HL-60/S4 treated with phorbol 12-myristate 13-acetate at 8.2 ng/mL for 4 days and 3 days (cell line): ENCODE measurements around the gene ARNT2.

ENCODE experiments used
- in situ Hi-C: fragments of 300-500 bp; cut with MboI; formaldehyde crosslinking; loops from 2 replicates; pipeline ENCODE4 v1.15.0; 2022; ENCODE audit warnings: low sequenced_read_pairs

ARNT2 gene

GRCh38 chr15:80405970-80406369 lies 1.8 kb downstream of the ARNT2 start:
- in situ Hi-C loops, result no loop called here

DNA sequence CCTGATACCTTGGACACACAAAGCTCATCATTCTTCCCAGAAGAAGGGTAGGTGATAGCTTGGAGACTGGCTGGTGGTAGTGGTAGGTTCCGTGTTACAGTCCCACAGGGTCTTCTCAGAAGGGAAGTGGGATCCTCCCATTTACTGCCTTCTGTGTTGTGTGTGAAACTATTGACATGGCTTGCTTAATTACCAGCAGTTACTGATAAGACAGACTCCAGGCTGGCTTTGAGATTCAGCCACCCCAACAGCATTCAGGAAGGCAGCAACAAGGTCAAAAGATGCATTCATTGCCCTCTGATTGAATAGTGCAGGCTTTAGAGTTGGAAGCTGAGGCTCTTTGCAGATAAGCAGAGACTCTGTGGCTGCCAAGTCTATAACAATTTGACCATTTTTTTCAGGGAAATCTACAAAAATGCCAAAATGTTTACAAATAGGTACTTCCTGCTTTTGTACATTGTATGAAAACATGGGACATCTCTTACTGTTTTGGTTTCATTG lies 7.7 kb downstream of the ARNT2 start:
- in situ Hi-C loops, result no loop called here

DNA sequence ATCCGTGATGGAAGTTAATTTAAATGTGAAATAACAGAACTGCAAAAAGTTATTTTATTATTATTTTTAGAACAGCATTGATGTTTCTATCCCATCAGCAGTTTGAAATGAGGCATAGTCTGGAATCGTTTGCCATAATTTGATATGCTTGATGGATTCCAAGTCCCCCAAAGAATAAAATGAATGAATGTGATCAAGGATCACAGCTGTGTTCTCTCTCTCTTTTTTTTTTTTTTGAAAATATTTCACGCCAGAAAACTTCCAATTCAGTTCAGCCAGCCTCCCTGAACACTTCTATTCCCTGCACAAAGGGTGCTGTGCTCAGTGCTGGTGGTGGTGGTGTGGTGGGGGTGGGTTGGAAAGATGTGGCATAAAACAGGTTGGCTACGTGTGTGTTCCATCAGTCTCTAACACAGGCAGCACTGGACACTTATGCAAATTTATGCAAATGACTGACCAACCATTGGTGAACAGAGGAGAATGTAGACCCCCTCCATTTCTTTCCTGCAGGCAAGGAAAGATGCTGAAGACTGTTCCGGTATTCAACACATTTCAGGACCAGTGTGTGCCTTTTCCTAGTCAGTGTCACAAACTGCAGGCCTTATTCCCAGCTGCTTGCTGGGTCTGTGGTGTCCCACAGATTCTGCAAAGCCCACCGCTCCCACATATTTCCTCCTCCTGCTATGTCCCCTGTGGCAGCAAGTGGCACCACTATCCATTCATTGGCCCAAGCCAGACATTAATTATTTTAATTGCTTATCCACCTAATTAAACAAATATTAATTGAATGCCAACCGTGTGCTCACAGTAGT lies 10.6 kb downstream of the ARNT2 start:
- in situ Hi-C loops, result no loop called here

DNA sequence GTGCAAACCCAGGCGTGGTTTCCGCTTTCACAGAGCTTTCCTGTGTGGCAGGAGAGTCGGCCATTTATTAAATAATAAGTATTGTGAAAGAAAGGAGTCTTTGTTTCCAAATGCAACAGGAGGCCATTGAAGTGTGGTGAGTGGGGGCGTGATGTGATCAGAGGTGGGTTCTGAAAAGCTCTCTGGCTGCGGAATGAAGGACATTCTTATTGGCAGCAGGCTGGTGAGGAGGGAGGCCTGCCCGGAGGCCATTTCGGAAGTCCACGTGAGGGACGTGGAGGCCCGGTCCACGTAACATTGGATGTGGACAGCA lies 11.1 kb downstream of the ARNT2 start:
- in situ Hi-C loops, result no loop called here

DNA sequence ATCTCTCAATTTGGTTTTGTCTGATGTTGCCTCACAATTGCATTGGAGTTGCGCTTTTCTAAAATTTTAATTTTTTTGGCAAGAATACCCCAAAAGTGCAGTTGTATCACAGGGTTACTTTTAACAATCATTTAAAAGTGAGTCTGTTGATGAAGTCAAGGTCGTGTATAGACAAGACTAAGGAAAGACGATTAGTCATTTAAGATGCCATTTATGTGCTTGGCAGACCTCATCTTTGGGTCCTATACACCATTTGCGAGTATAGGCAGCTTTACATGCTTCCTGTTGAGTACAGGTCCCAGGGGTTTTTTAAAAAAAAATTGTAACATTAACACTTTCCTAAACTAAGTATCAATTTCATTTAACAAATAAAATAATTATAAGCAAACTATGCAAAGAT lies 12.5 kb downstream of the ARNT2 start:
- in situ Hi-C loops, result no loop called here

DNA sequence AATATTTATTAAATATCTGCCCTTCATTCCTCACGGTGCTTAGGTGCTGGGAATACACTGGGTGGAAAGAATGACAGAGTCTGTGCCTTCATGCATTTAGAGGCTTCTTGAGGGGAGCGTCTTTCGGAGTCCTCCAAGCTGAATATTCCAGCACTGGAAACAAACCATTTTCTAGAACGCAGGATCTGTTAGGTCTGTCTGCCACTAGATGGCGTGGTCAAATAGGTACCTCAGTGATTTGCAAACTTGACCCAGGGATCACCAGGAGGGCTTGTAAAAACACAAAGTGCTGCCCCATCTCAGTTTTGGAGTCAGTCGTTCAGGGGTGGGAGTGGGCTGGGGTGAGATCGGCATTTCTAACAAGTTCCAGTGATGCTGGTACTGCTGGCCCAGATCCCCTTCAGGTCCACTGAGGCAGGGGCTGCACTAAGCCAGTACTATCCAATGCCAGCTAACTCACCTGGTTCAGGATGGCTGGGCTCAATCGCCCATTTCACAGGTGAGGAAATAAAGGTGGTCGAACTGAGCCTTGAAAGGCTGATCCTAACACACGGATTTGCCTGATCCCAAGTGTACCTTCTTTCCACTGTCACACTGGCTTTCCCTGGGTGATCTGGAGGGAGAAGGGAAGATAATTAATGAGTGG lies 14.8 kb downstream of the ARNT2 start:
- in situ Hi-C loops, result no loop called here

- in situ Hi-C loops, result no loop called here
These were observed 15.4 kb downstream of the ARNT2 start for GRCh38 chr15:80419546-80419945.

DNA sequence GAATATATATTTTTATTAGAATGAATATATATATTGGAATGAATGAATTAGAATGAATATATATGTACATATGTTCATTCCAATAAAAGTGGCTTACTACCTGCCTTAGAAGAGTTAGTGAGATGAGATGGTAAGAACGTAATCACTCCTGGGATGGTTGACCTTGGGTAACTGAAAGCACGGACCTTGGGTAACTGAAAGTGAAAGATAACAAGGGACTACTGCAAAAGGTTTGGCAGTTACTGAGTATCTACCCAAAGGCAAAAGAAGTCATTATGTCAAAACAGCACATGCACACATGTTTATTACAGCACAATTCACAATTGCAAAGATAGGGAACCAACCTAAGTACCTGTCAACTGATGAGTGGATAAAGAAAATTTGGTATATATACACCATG lies 16.5 kb downstream of the ARNT2 start:
- in situ Hi-C loops, result no loop called here

DNA sequence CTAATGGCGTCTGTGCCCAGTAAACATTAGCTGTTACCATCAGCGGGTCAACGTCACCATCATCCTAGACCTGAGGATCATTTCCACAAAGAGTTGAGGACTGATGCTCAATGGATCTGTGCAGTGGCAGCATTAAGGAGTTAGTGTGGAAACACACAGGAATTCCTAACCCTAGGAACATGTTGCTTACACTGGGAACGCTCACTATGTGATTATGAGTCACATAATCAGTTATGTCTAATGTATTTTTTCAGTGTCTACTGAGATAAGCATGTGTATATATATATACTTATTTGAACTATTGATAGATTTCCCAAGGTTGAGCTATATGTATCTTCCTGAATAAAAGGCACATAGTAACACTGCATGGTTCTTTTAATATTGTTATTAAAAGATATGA lies 19.0 kb downstream of the ARNT2 start:
- in situ Hi-C loops, result no loop called here

GRCh38 chr15:80424381-80424780 lies 20.2 kb downstream of the ARNT2 start:
- in situ Hi-C loops, result no loop called here

- in situ Hi-C loops, result no loop called here
These were observed 22.1 kb downstream of the ARNT2 start for GRCh38 chr15:80426316-80426715.

GRCh38 chr15:80429964-80430363 lies 25.8 kb downstream of the ARNT2 start:
- in situ Hi-C loops, result no loop called here

GRCh38 chr15:80431635-80432344 lies 27.6 kb downstream of the ARNT2 start:
- in situ Hi-C loops, result no loop called here

GRCh38 chr15:80432345-80432702 lies 28.1 kb downstream of the ARNT2 start:
- in situ Hi-C loops, result no loop called here

DNA sequence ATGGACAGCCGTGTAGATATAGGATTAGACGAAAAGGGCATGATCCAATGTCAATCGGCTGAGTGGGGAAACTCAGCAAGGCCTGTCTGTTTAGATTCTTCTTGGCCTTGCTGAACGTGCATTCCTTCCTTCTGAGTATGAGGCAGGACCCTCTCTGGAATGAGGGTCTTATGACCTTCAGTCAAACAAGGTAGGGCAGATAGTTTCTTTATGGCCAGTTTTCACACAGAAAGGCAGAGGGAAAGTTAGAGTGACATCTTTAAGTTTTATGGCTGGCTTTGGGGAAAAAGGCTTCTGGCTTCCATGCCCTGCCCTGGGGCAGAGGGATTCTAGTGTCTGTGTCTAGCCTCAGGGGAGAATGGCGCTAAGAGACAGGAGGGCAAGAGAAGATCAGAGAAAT lies 29.7 kb downstream of the ARNT2 start:
- in situ Hi-C loops, result no loop called here

- in situ Hi-C loops, result no loop called here
These were observed 30.9 kb downstream of the ARNT2 start for GRCh38 chr15:80434926-80435720.

GRCh38 chr15:80436511-80437307 lies 32.5 kb downstream of the ARNT2 start:
- in situ Hi-C loops, result no loop called here

DNA sequence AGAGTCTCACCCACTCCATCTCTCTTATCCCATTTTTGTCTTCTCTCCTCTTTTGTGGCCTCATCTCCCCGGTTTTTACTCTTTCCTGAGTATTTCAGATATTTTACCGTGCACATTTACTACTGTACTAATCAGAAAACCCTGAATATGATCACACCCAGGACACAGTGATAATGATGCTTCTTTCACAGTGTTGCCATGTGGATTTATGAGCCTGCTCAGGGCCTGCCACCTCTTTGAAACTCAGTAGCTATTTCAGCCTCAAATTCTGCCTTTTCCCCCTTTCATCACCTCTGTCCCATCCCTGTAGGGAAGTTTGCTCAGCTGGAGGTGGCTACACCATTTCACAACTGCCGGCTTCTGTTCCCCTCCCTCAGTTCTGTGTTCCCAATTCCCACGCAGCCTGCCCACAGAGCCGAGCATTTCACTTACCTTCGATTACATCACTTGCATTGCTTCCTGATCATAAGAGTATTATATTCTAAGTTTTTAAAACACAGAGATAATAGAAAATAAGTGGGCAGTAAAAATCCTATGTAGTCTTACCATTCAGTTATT lies 33.2 kb downstream of the ARNT2 start:
- in situ Hi-C loops, result no loop called here

DNA sequence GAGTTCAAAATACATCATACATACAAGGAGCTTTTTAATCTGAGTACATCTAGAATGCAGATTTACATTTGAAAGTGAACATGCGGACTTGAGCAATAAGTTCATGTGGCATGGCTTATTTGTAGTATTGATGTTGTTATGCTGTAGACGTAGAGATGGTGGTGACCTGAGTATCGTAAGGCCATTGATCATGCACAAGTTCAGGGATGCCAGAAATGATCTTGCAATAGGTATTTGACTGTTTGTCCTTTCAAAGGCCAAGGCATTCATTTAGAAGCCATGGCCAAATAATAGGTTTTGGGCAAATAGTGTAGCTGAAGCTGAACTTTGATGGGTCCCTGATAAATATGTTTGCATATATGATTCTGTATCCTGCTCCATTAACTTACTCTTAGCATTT lies 35.0 kb downstream of the ARNT2 start:
- in situ Hi-C loops, result no loop called here

DNA sequence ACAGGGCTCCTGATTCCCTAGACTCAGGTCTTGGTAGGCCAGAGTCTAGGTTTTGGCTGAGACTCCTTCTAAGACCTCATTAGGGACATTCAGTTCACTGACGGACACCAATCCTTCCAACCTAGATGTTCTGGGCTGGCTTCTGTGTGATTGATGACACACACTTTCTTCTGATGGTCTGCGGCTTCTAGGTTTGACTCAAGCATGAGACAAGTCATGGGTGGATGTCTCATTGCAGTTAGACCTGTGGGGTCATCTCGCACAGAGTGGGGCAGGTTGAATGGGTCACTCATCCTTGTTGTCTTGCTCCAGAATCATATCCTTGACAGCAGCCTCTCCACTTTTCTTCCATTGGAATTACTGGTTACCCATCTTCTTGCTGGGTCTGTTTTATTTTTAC lies 35.8 kb downstream of the ARNT2 start:
- in situ Hi-C loops, result no loop called here
